ENCODE measurements around the gene NOL8. TPM values are rescaled to one million over a fixed set of nuclear protein-coding genes. Genes with fewer than 3 reads are reported as not detected.

NOL8 gene
- total RNA-seq, 1 experiment from 2014 or later = 32.2 TPM

DNA sequence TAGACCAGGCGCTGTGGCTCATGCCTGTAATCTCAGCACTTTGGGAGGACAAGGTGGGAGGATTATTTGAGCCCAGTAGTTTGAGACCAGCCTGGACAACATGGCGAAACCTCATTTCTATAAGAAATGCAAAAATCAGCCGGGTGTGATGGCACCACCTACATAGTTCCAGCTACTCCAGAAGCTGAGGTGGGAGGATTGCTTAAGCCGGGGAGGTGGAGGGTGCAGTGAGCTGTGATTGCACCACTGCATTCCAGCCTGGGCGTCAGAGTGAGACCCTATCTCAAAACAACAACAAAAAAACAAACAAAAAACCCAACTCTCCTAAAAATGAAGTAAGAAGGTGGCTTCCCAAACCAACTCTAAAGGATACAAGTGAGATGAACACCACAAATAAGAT is 54.6 kb downstream of the NOL8 start:
- no peaks in the 10 kb centered on the region for H3K9me3 Mint-ChIP-seq
- H3K4me3 Mint-ChIP-seq = no peak overlapping the region
- no peaks in the 10 kb centered on the region for H3K4me1 Mint-ChIP-seq
- H3K27ac Mint-ChIP-seq = no peak overlapping the region
- H3K36me3 Mint-ChIP-seq = peaks cover 89% of the 10 kb centered on the region
- POLR2A ChIA-PET = no interaction called here
- no peaks in the 10 kb centered on the region for H3K27me3 Mint-ChIP-seq (ENCODE audit: low read depth)
- TF ChIP-seq TP53 (CRISPR knock-in tag; IDR thresholded peaks at IDR 0.05) (no peak), RORB (CRISPR knock-in tag; IDR thresholded peaks at IDR 0.05) (no peak), TEAD4 (CRISPR knock-in tag; IDR thresholded peaks at IDR 0.05) (no peak), ZNF219 (CRISPR knock-in tag; IDR thresholded peaks at IDR 0.05; ENCODE audit: borderline replicate concordance) (no peak), PRDM15 (CRISPR knock-in tag; IDR thresholded peaks at IDR 0.05) (no peak), ZNF281 (CRISPR knock-in tag; IDR thresholded peaks at IDR 0.05) (no peak), MXD4 (CRISPR knock-in tag; IDR thresholded peaks at IDR 0.05; ENCODE audit: borderline replicate concordance) (no peak), MAX (CRISPR knock-in tag; IDR thresholded peaks at IDR 0.05) (no peak)
- TF ChIP-seq, protein P1, sequence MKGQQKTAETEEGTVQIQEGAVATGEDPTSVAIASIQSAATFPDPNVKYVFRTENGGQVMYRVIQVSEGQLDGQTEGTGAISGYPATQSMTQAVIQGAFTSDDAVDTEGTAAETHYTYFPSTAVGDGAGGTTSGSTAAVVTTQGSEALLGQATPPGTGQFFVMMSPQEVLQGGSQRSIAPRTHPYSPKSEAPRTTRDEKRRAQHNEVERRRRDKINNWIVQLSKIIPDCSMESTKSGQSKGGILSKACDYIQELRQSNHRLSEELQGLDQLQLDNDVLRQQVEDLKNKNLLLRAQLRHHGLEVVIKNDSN (CRISPR knock-in tag; IDR thresholded peaks at IDR 0.05) = no peak
- TF ChIP-seq, protein P2, sequence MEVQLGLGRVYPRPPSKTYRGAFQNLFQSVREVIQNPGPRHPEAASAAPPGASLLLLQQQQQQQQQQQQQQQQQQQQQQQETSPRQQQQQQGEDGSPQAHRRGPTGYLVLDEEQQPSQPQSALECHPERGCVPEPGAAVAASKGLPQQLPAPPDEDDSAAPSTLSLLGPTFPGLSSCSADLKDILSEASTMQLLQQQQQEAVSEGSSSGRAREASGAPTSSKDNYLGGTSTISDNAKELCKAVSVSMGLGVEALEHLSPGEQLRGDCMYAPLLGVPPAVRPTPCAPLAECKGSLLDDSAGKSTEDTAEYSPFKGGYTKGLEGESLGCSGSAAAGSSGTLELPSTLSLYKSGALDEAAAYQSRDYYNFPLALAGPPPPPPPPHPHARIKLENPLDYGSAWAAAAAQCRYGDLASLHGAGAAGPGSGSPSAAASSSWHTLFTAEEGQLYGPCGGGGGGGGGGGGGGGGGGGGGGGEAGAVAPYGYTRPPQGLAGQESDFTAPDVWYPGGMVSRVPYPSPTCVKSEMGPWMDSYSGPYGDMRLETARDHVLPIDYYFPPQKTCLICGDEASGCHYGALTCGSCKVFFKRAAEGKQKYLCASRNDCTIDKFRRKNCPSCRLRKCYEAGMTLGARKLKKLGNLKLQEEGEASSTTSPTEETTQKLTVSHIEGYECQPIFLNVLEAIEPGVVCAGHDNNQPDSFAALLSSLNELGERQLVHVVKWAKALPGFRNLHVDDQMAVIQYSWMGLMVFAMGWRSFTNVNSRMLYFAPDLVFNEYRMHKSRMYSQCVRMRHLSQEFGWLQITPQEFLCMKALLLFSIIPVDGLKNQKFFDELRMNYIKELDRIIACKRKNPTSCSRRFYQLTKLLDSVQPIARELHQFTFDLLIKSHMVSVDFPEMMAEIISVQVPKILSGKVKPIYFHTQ (CRISPR knock-in tag; IDR thresholded peaks at IDR 0.05) = no peak
- ATAC-seq (no peak), DNase-seq (ENCODE audit: low spot score) (no peak)
- CTCF ChIA-PET = no interaction called here

GRCh38 chr9:92266486-92266885 is 58.7 kb downstream of the NOL8 start:
- ChIA-PET CTCF (no interaction called here), POLR2A (no interaction called here)
- TF ChIP-seq PRRX2 (CRISPR knock-in tag; IDR thresholded peaks at IDR 0.05) (no peak), PRDM15 (CRISPR knock-in tag; IDR thresholded peaks at IDR 0.05) (no peak), AFF4 (CRISPR knock-in tag; IDR thresholded peaks at IDR 0.05; ENCODE audit: borderline replicate concordance) (no peak), GTF2I (CRISPR knock-in tag; conservative IDR thresholded peaks at IDR 0.05) (no peak), ZNF232 (CRISPR knock-in tag; IDR thresholded peaks at IDR 0.05) (no peak)
- TF ChIP-seq, protein P3, sequence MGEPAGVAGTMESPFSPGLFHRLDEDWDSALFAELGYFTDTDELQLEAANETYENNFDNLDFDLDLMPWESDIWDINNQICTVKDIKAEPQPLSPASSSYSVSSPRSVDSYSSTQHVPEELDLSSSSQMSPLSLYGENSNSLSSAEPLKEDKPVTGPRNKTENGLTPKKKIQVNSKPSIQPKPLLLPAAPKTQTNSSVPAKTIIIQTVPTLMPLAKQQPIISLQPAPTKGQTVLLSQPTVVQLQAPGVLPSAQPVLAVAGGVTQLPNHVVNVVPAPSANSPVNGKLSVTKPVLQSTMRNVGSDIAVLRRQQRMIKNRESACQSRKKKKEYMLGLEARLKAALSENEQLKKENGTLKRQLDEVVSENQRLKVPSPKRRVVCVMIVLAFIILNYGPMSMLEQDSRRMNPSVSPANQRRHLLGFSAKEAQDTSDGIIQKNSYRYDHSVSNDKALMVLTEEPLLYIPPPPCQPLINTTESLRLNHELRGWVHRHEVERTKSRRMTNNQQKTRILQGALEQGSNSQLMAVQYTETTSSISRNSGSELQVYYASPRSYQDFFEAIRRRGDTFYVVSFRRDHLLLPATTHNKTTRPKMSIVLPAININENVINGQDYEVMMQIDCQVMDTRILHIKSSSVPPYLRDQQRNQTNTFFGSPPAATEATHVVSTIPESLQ (CRISPR knock-in tag; IDR thresholded peaks at IDR 0.05) = no peak
- Mint-ChIP-seq H3K9me3 (no peaks in the 10 kb centered on the region), H3K36me3 (peaks cover 89% of the 10 kb centered on the region), H3K27me3 (ENCODE audit: low read depth) (no peaks in the 10 kb centered on the region), H3K4me1 (no peaks in the 10 kb centered on the region), H3K4me3 (no peak overlapping the region), H3K27ac (no peak overlapping the region)
- ATAC-seq = no peak
- DNase-seq (ENCODE audit: low spot score) = no peak
